IMR-90 (cell line): ENCODE measurements around the gene SCNN1B. TPM values are rescaled to one million over a fixed set of nuclear protein-coding genes. Genes with fewer than 3 reads are reported as not detected.

Experiments used
- ATAC-seq: fragments of 200-7000 bp; cut with Tn5 transposase; 2 replicates; pipeline ENCODE4 v1.9.1; 2020; ENCODE audit warnings: low read depth, mild to moderate bottlenecking, moderate library complexity
- BruUV-seq: library from RNA; stranded (reverse); fragments of 400-500 nt; replicated peaks from 2 replicates; lab custom pipeline; 2021; lab: Mats Ljungman, UMichigan
- CTCF ChIA-PET: fragments of 300-600 bp; formaldehyde crosslinking; extraction: SDS; loops from one replicate; lab custom pipeline; 2021; ENCODE audit warnings: antibody characterized with exemption; lab: Yijun Ruan, JAX
- POLR2A ChIA-PET: fragments of 300-600 bp; sonication (Branson Sonifier 250); formaldehyde crosslinking; loops from one replicate; lab custom pipeline; 2022; ENCODE audit warnings: antibody characterized with exemption; ENCODE audit not compliant: unreplicated experiment; lab: Charles Lee
- DNase-seq: peaks from one replicate; pipeline ENCODE4 v3.0.0; 2013
- H2AFZ ChIP-seq: replicated peaks from 2 replicates; pipeline ENCODE3; 2013; ENCODE audit warnings: low read length, mild to moderate bottlenecking; ENCODE audit not compliant: poor library complexity
- H2AK5ac ChIP-seq: 2 replicates; pipeline ENCODE4 v1.6.1; 2013; ENCODE audit warnings: low read depth, low read length, inconsistent platforms
- H2AK9ac ChIP-seq: replicated peaks from 2 replicates; pipeline ENCODE3; 2013; ENCODE audit warnings: mild to moderate bottlenecking, low read depth, low read length, moderate library complexity; ENCODE audit not compliant: poor library complexity
- H2BK120ac ChIP-seq: 2 replicates; pipeline ENCODE4 v1.6.1; 2013; ENCODE audit warnings: low read depth, low read length, inconsistent platforms
- H2BK15ac ChIP-seq: 3 replicates; pipeline ENCODE4 v1.6.1; 2013; ENCODE audit warnings: low read depth, low read length, inconsistent platforms
- H2BK20ac ChIP-seq: 2 replicates; pipeline ENCODE4 v1.6.1; 2013; ENCODE audit warnings: low read depth, mild to moderate bottlenecking, inconsistent platforms, low read length, moderate library complexity
- H2BK5ac ChIP-seq: 2 replicates; pipeline ENCODE4 v1.6.1; 2013; ENCODE audit warnings: mild to moderate bottlenecking, low read depth, low read length, inconsistent platforms; ENCODE audit not compliant: poor library complexity, severe bottlenecking
- H3K14ac ChIP-seq: replicated peaks from 2 replicates; pipeline ENCODE4 v1.6.1; 2013; ENCODE audit warnings: low read depth, low read length, inconsistent platforms
- H3K18ac ChIP-seq: 2 replicates; pipeline ENCODE4 v1.6.1; 2013; ENCODE audit warnings: low read depth, low read length, control low read depth
- H3K23ac ChIP-seq: 2 replicates; pipeline ENCODE4 v1.6.1; 2013; ENCODE audit warnings: low read depth, low read length, inconsistent platforms
- H3K27ac ChIP-seq: 2 replicates; pipeline ENCODE4 v1.5.1; 2013; ENCODE audit warnings: mild to moderate bottlenecking, control low read depth, low read length; ENCODE audit not compliant: insufficient read depth
- H3K27me3 ChIP-seq: 2 replicates; pipeline ENCODE4 v1.6.1; 2013; ENCODE audit warnings: low read length; ENCODE audit not compliant: control insufficient read depth, insufficient read depth
- H3K36me3 ChIP-seq: 2 replicates; pipeline ENCODE4 v1.6.1; 2013; ENCODE audit warnings: low read length, mixed read lengths; ENCODE audit not compliant: control insufficient read depth, insufficient read depth
- H3K4ac ChIP-seq: 2 replicates; pipeline ENCODE4 v1.6.1; 2013; ENCODE audit warnings: low read depth, low read length, inconsistent platforms
- H3K4me1 ChIP-seq: 2 replicates; pipeline ENCODE4 v1.6.1; 2013; ENCODE audit warnings: low read length, mixed read lengths; ENCODE audit not compliant: control insufficient read depth, insufficient read depth
- H3K4me2 ChIP-seq: 2 replicates; pipeline ENCODE4 v1.6.1; 2013; ENCODE audit warnings: low read depth, mild to moderate bottlenecking, control low read depth, low read length, moderate library complexity
- H3K4me3 ChIP-seq: 2 replicates; pipeline ENCODE4 v1.5.1; 2013; ENCODE audit warnings: low read depth, mild to moderate bottlenecking, control low read depth, low read length, moderate library complexity; ENCODE audit not compliant: insufficient read depth
- H3K56ac ChIP-seq: 2 replicates; pipeline ENCODE4 v1.6.1; 2013; ENCODE audit warnings: low read length, inconsistent platforms; ENCODE audit not compliant: insufficient read depth; ENCODE audit errors: extremely low read depth
- H3K79me1 ChIP-seq, 2 experiments: 2 replicates each; pipeline ENCODE4 v1.6.1; 2013; ENCODE audit warnings: low read length in 2 of 2, inconsistent platforms in 1 of 2, low read depth in 1 of 2
- H3K9ac ChIP-seq: 2 replicates; pipeline ENCODE4 v1.6.1; 2013; ENCODE audit warnings: low read depth, low read length, control low read depth
- H3K9me1 ChIP-seq: 2 replicates; pipeline ENCODE4 v1.6.1; 2013; ENCODE audit warnings: low read length, inconsistent platforms; ENCODE audit not compliant: insufficient read depth
- H3K9me3 ChIP-seq: 2 replicates; pipeline ENCODE4 v1.6.1; 2013; ENCODE audit warnings: low read length; ENCODE audit not compliant: control insufficient read depth, insufficient read depth
- H4K20me1 ChIP-seq: 2 replicates; pipeline ENCODE4 v1.6.1; 2013; ENCODE audit warnings: low read length, inconsistent platforms; ENCODE audit not compliant: insufficient read depth
- H4K5ac ChIP-seq: 2 replicates; pipeline ENCODE4 v1.6.1; 2013; ENCODE audit warnings: mild to moderate bottlenecking, low read depth, low read length, control low read depth
- H4K8ac ChIP-seq, 2 experiments: 2 replicates each; pipeline ENCODE4 v1.6.1; 2013; ENCODE audit warnings: low read depth in 2 of 2, low read length in 2 of 2, control low read depth in 1 of 2, inconsistent platforms in 1 of 2
- H4K91ac ChIP-seq: 2 replicates; pipeline ENCODE4 v1.6.1; 2013; ENCODE audit warnings: low read depth, low read length, inconsistent platforms; ENCODE audit not compliant: insufficient read depth
- BHLHE40 ChIP-seq: fragments of 150-350 bp; IDR thresholded peaks from 2 replicates; pipeline ENCODE4 v1.6.1; 2016; ENCODE audit warnings: mild to moderate bottlenecking, low read depth, low read length
- CEBPB ChIP-seq: IDR thresholded peaks from 2 replicates; pipeline ENCODE4 v1.6.1; 2012; ENCODE audit warnings: low read depth, low read length, improper control_type of control experiment
- CHD1 ChIP-seq: IDR thresholded peaks from 2 replicates; pipeline ENCODE4 v1.6.1; 2012; ENCODE audit warnings: low read depth, low read length, improper control_type of control experiment
- CTCF ChIP-seq: conservative IDR thresholded peaks from 2 replicates; pipeline ENCODE4 v1.5.1; 2012; ENCODE audit warnings: mild to moderate bottlenecking, low read depth, low read length, improper control_type of control experiment
- ELK1 ChIP-seq: fragments of 150-350 bp; IDR thresholded peaks from 2 replicates; pipeline ENCODE4 v1.6.1; 2016; ENCODE audit warnings: low read depth, mild to moderate bottlenecking, low read length, moderate library complexity, borderline replicate concordance
- FOS ChIP-seq: fragments of 150-350 bp; IDR thresholded peaks from 2 replicates; pipeline ENCODE4 v1.6.1; 2016; ENCODE audit warnings: low read depth, low read length
- MAFK ChIP-seq: IDR thresholded peaks from 2 replicates; pipeline ENCODE4 v1.6.1; 2012; ENCODE audit warnings: low read depth, low read length, improper control_type of control experiment
- MAZ ChIP-seq: IDR thresholded peaks from 2 replicates; pipeline ENCODE4 v1.6.1; 2012; ENCODE audit warnings: low read depth, mild to moderate bottlenecking, low read length, improper control_type of control experiment, moderate library complexity, borderline replicate concordance
- POLR2A ChIP-seq: IDR thresholded peaks from 2 replicates; pipeline ENCODE4 v1.6.1; 2012; ENCODE audit warnings: mild to moderate bottlenecking, low read depth, low read length
- USF2 ChIP-seq: fragments of 150-350 bp; IDR thresholded peaks from 2 replicates; pipeline ENCODE4 v1.6.1; 2017; ENCODE audit warnings: mild to moderate bottlenecking, antibody characterized with exemption, low read length, low read depth
- WGBS, 2 experiments: methylation state at CpG; one replicate each; pipeline versions ENCODE4 v1.1.5 to v1.1.7; 2013; ENCODE audit warnings: missing lambda C conversion rate in 2 of 2; ENCODE audit not compliant: insufficient read length in 1 of 2; ENCODE audit errors: extremely low coverage in 2 of 2; 5-methylcytosine and 5-hydroxymethylcytosine counted together
- dilution Hi-C: fragments of 300-500 bp; cut with HindIII; formaldehyde crosslinking; loops from one replicate; pipeline ENCODE4 v1.14.3; 2018; ENCODE audit warnings: low sequenced_read_pairs; ENCODE audit not compliant: unreplicated experiment
- in situ Hi-C: fragments of 300-500 bp; cut with MboI; formaldehyde crosslinking; loops from 3 replicates; pipeline ENCODE4 v1.14.3; 2019; ENCODE audit warnings: low sequenced_read_pairs, inconsistent platforms, mixed read lengths
- intact Hi-C: fragments of 100-400 bp; cut with micrococcal nuclease; formaldehyde crosslinking; loops from 2 replicates; pipeline ENCODE4 v1.10.0; 2022
- polyA plus RNA-seq, 3 experiments: library from polyadenylated mRNA; depleted of rRNA; stranded (reverse); fragments of >200 nt; gene quantifications; 2 replicates each; pipeline ENCODE4 v1.2.3, GENCODE V29; 2012; ENCODE audit warnings: low replicate concordance in 1 of 3
- total RNA-seq: library from RNA; depleted of rRNA; stranded (reverse); fragments of >200 nt; gene quantifications from 2 replicates; pipeline ENCODE4 v1.2.3, GENCODE V29; 2012

The SCNN1B gene
- total and polyA plus RNA-seq, 2 of the 4 experiments (the other 2 are of a cell fraction), result not detected

- no peak overlapping the region for H3K4me2 ChIP-seq
Observed at GRCh38 chr16:23296994-23297393, 5.1 kb upstream of the SCNN1B start.

More at GRCh38 chr16:23296994-23297393, 5.1 kb upstream of the SCNN1B start:
- no peaks in the 10 kb centered on the region for H3K9me3 ChIP-seq
- H2BK20ac ChIP-seq, result no peak overlapping the region
- ATAC-seq, result no peak
- H3K4me1 ChIP-seq, result no peaks in the 10 kb centered on the region
- no peak overlapping the region for H2BK15ac ChIP-seq
- H2AK5ac ChIP-seq, result no peak overlapping the region
- ChIA-PET POLR2A (no interaction called here), CTCF (interaction anchor here (0.6 kb wide), 1 partner anchor 190 kb away, joined by 3 read pairs; no protein-coding TSS in a partner anchor)
- no peak overlapping the region for H3K4ac ChIP-seq
- H4K20me1 ChIP-seq, result no peaks in the 10 kb centered on the region
- H2AFZ ChIP-seq, result no peak overlapping the region
- no peak overlapping the region for H2BK5ac ChIP-seq
- no peak overlapping the region for H3K56ac ChIP-seq
- dilution Hi-C loops (no loop called here), intact Hi-C loops (no loop called here), in situ Hi-C loops (no loop called here)
- no peak overlapping the region for H3K27ac ChIP-seq
- no peak for DNase-seq
- H2BK120ac ChIP-seq, result no peak overlapping the region
- no peak overlapping the region for H4K91ac ChIP-seq
- WGBS, 2 experiments, result no CpG with 5 or more reads among the region's 3 CpGs
- no peak overlapping the region for H4K5ac ChIP-seq
- H3K9me1 ChIP-seq, result no peaks in the 10 kb centered on the region
- H3K4me3 ChIP-seq, result no peak overlapping the region
- no TSS peak for BruUV-seq
- no peak overlapping the region for H2AK9ac ChIP-seq
- peaks cover 8% of the 10 kb centered on the region for H3K27me3 ChIP-seq
- H3K9ac ChIP-seq, result no peak overlapping the region
- no peak overlapping the region for H3K14ac ChIP-seq
- H4K8ac ChIP-seq, result no peak overlapping the region
- H3K36me3 ChIP-seq, result no peaks in the 10 kb centered on the region
- TF ChIP-seq BHLHE40 (no peak), MAZ (no peak), MAFK (no peak), CTCF (no peak), ELK1 (no peak), CEBPB (no peak), POLR2A (no peak), CHD1 (no peak), FOS (no peak), USF2 (no peak)
- H3K23ac ChIP-seq, result no peak overlapping the region
- no peaks in the 10 kb centered on the region for H3K79me1 ChIP-seq
- H3K18ac ChIP-seq, result no peak overlapping the region
